Activated naive CD4-positive, alpha-beta T cell treated with anti-CD3 and anti-CD28 coated beads, Interleukin-2, amount 10 ng/mL, durations not matched to agents 7 days and 5 days (primary cell): Measurements from ENCODE around the gene FLII.
"Not testable (repeated sequence)": the region's sequence is repeated elsewhere in the genome, so short reads cannot be mapped to it uniquely, and the experiment has no call there.

Experiments used
- CTCF ChIA-PET: fragments of 350-600 bp; sonication (Branson Sonifier 250); formaldehyde crosslinking; loops from one replicate; lab custom pipeline; 2021; ENCODE audit warnings: antibody characterized with exemption; lab: Charles Lee
- DNase-seq: peaks from one replicate; pipeline ENCODE4 v3.0.0-alpha.2; 2020
- H3K27ac Mint-ChIP-seq: one replicate; pipeline ENCODE4 v1.8.0; 2021; ENCODE audit warnings: mild to moderate bottlenecking, moderate library complexity, mixed read lengths
- H3K27me3 Mint-ChIP-seq: one replicate; pipeline ENCODE4 v1.8.0; 2021; ENCODE audit warnings: mild to moderate bottlenecking, mixed read lengths
- H3K36me3 Mint-ChIP-seq: one replicate; pipeline ENCODE4 v1.8.0; 2021; ENCODE audit warnings: mixed read lengths
- H3K4me1 Mint-ChIP-seq: one replicate; pipeline ENCODE4 v1.8.0; 2021; ENCODE audit warnings: mixed read lengths
- H3K4me3 Mint-ChIP-seq: one replicate; pipeline ENCODE4 v1.8.0; 2021; ENCODE audit warnings: mild to moderate bottlenecking, moderate library complexity, mixed read lengths
- H3K9me3 Mint-ChIP-seq: one replicate; pipeline ENCODE4 v1.8.0; 2021; ENCODE audit warnings: mixed read lengths

Gene FLII

GRCh38 chr17:18258356-18259038 lies at the start of gene FLII:
Gene FLII (minus strand): TSS chr17:18258738. CDS start chr17:18258690, 48 bp downstream.
- peak; percentile 69 for DNase-seq
- CTCF ChIA-PET: no interaction called here
- Mint-ChIP-seq H3K4me3 (peak within 1 kb of the TSS; percentile 99), H3K36me3 (peaks cover 23% of the 10 kb centered on the region), H3K9me3 (no peaks in the 10 kb centered on the region), H3K4me1 (peaks cover 44% of the 10 kb centered on the region), H3K27ac (peak within 1 kb of the TSS; percentile 93), H3K27me3 (no peaks in the 10 kb centered on the region)

- H3K36me3 Mint-ChIP-seq: peaks cover 46% of the 10 kb centered on the region
- H3K4me1 Mint-ChIP-seq, H3K27ac Mint-ChIP-seq, H3K9me3 Mint-ChIP-seq, DNase-seq, H3K4me3 Mint-ChIP-seq, CTCF ChIA-PET, H3K27me3 Mint-ChIP-seq: not testable (repeated sequence)
Measured at GRCh38 chr17:18303206-18303605, 44.7 kb upstream of the FLII start.

GRCh38 chr17:18300725-18301480 lies 42.4 kb upstream of the FLII start:
- no peak overlapping the region for H3K4me3 Mint-ChIP-seq
- H3K27me3 Mint-ChIP-seq: no peaks in the 10 kb centered on the region
- peaks cover 44% of the 10 kb centered on the region for H3K36me3 Mint-ChIP-seq
- CTCF ChIA-PET: no interaction called here
- no peak for DNase-seq
- no peak overlapping the region for H3K27ac Mint-ChIP-seq
- H3K4me1 Mint-ChIP-seq: no peaks in the 10 kb centered on the region
- H3K9me3 Mint-ChIP-seq: no peaks in the 10 kb centered on the region

- CTCF ChIA-PET, H3K27ac Mint-ChIP-seq: not testable (repeated sequence)
Measured at GRCh38 chr17:18298061-18298460, 39.5 kb upstream of the FLII start.

GRCh38 chr17:18291718-18292540 lies 33.4 kb upstream of the FLII start:
- no peak for DNase-seq
- CTCF ChIA-PET: no interaction called here
- Mint-ChIP-seq H3K27ac (peak overlapping the region; percentile 35), H3K36me3 (peaks cover 40% of the 10 kb centered on the region), H3K9me3 (no peaks in the 10 kb centered on the region), H3K4me3 (no peak overlapping the region), H3K4me1 (no peaks in the 10 kb centered on the region), H3K27me3 (no peaks in the 10 kb centered on the region)

More at GRCh38 chr17:18298061-18298460, 39.5 kb upstream of the FLII start:
- peaks cover 35% of the 10 kb centered on the region for H3K36me3 Mint-ChIP-seq
- not testable (repeated sequence) for H3K27me3 Mint-ChIP-seq, H3K9me3 Mint-ChIP-seq, H3K4me1 Mint-ChIP-seq, H3K4me3 Mint-ChIP-seq, DNase-seq

- no peaks in the 10 kb centered on the region for H3K4me1 Mint-ChIP-seq
- H3K27ac Mint-ChIP-seq: no peak overlapping the region
- no peaks in the 10 kb centered on the region for H3K9me3 Mint-ChIP-seq
- H3K4me3 Mint-ChIP-seq: no peak overlapping the region
- peaks cover 41% of the 10 kb centered on the region for H3K36me3 Mint-ChIP-seq
- DNase-seq: no peak
- no peaks in the 10 kb centered on the region for H3K27me3 Mint-ChIP-seq
- CTCF ChIA-PET: no interaction called here
Measured at GRCh38 chr17:18285296-18285695, 26.8 kb upstream of the FLII start.

GRCh38 chr17:18281788-18282187 lies 23.2 kb upstream of the FLII start:
- Mint-ChIP-seq H3K27me3 (no peaks in the 10 kb centered on the region), H3K9me3 (no peaks in the 10 kb centered on the region)

GRCh38 chr17:18280766-18281371 lies 22.3 kb upstream of the FLII start:
- Mint-ChIP-seq H3K4me1 (no peaks in the 10 kb centered on the region), H3K27me3 (no peaks in the 10 kb centered on the region), H3K27ac (no peak overlapping the region), H3K9me3 (no peaks in the 10 kb centered on the region), H3K4me3 (no peak overlapping the region), H3K36me3 (peaks cover 34% of the 10 kb centered on the region)
- no peak for DNase-seq
- CTCF ChIA-PET: no interaction called here

More at GRCh38 chr17:18281788-18282187, 23.2 kb upstream of the FLII start:
- Mint-ChIP-seq H3K4me1 (no peaks in the 10 kb centered on the region), H3K36me3 (peaks cover 36% of the 10 kb centered on the region), H3K27ac (no peak overlapping the region), H3K4me3 (no peak overlapping the region)
- CTCF ChIA-PET: no interaction called here
- no peak for DNase-seq

GRCh38 chr17:18280249-18280648 lies 21.7 kb upstream of the FLII start:
- H3K4me1 Mint-ChIP-seq: no peaks in the 10 kb centered on the region
- CTCF ChIA-PET: no interaction called here
- H3K27ac Mint-ChIP-seq: no peak overlapping the region
- DNase-seq: no peak
- no peak overlapping the region for H3K4me3 Mint-ChIP-seq
- H3K27me3 Mint-ChIP-seq: no peaks in the 10 kb centered on the region
- peaks cover 31% of the 10 kb centered on the region for H3K36me3 Mint-ChIP-seq
- no peaks in the 10 kb centered on the region for H3K9me3 Mint-ChIP-seq

- H3K27me3 Mint-ChIP-seq: no peaks in the 10 kb centered on the region
- H3K36me3 Mint-ChIP-seq: peaks cover 24% of the 10 kb centered on the region
- CTCF ChIA-PET: no interaction called here
Measured at GRCh38 chr17:18278867-18279266, 20.3 kb upstream of the FLII start.

GRCh38 chr17:18277076-18277475 lies 18.5 kb upstream of the FLII start:
- H3K4me3 Mint-ChIP-seq: no peak overlapping the region
- CTCF ChIA-PET: no interaction called here
- DNase-seq: no peak
- H3K36me3 Mint-ChIP-seq: peaks cover 14% of the 10 kb centered on the region
- H3K4me1 Mint-ChIP-seq: no peaks in the 10 kb centered on the region
- no peak overlapping the region for H3K27ac Mint-ChIP-seq
- H3K9me3 Mint-ChIP-seq: no peaks in the 10 kb centered on the region
- no peaks in the 10 kb centered on the region for H3K27me3 Mint-ChIP-seq

More at GRCh38 chr17:18278867-18279266, 20.3 kb upstream of the FLII start:
- no peaks in the 10 kb centered on the region for H3K9me3 Mint-ChIP-seq
- DNase-seq: no peak
- no peak overlapping the region for H3K4me3 Mint-ChIP-seq
- no peak overlapping the region for H3K27ac Mint-ChIP-seq
- H3K4me1 Mint-ChIP-seq: no peaks in the 10 kb centered on the region

GRCh38 chr17:18270046-18270931 lies 11.8 kb upstream of the FLII start:
- Mint-ChIP-seq H3K27me3 (no peaks in the 10 kb centered on the region), H3K4me3 (no peak overlapping the region), H3K27ac (peak overlapping the region; percentile 19), H3K4me1 (no peaks in the 10 kb centered on the region), H3K36me3 (peaks cover 8% of the 10 kb centered on the region), H3K9me3 (no peaks in the 10 kb centered on the region)
- DNase-seq: no peak
- CTCF ChIA-PET: no interaction called here

- no peak for DNase-seq
- H3K4me1 Mint-ChIP-seq: no peaks in the 10 kb centered on the region
- CTCF ChIA-PET: no interaction called here
- no peak overlapping the region for H3K27ac Mint-ChIP-seq
- no peaks in the 10 kb centered on the region for H3K27me3 Mint-ChIP-seq
- H3K4me3 Mint-ChIP-seq: no peak overlapping the region
- no peaks in the 10 kb centered on the region for H3K9me3 Mint-ChIP-seq
- peaks cover 11% of the 10 kb centered on the region for H3K36me3 Mint-ChIP-seq
Measured at GRCh38 chr17:18267927-18268711, 9.6 kb upstream of the FLII start.
